ENCODE measurements around the gene ARFGAP2.

Gene ARFGAP2

GRCh38 chr11:47171061-47171838, 5.4 kb downstream of the ARFGAP2 start:
- no peak for DNase-seq (ENCODE audit: low read depth)

- no peak for DNase-seq (ENCODE audit: low read depth)
Observed at GRCh38 chr11:47166368-47166767, 10.3 kb downstream of the ARFGAP2 start.

- DNase-seq (ENCODE audit: low read depth): no peak
Observed at GRCh38 chr11:47165253-47165840, 11.3 kb downstream of the ARFGAP2 start.

GRCh38 chr11:47164321-47164720, 12.4 kb downstream of the ARFGAP2 start:
- DNase-seq (ENCODE audit: low read depth): no peak

- no peak for DNase-seq (ENCODE audit: low read depth)
Observed at GRCh38 chr11:47163898-47164297, 12.8 kb downstream of the ARFGAP2 start.

GRCh38 chr11:47163193-47163592, 13.5 kb downstream of the ARFGAP2 start:
- no peak for DNase-seq (ENCODE audit: low read depth)

- no peak for DNase-seq (ENCODE audit: low read depth)
Observed at GRCh38 chr11:47162426-47162825, 14.3 kb downstream of the ARFGAP2 start.

GRCh38 chr11:47161890-47162289, 14.8 kb downstream of the ARFGAP2 start:
- DNase-seq (ENCODE audit: low read depth): no peak

GRCh38 chr11:47161134-47161854, 15.4 kb downstream of the ARFGAP2 start:
- DNase-seq (ENCODE audit: low read depth): peak; percentile 67

- no peak for DNase-seq (ENCODE audit: low read depth)
Observed at GRCh38 chr11:47160753-47161133, 15.9 kb downstream of the ARFGAP2 start.

GRCh38 chr11:47158242-47158641, 18.4 kb downstream of the ARFGAP2 start:
- no peak for DNase-seq (ENCODE audit: low read depth)

- no peak for DNase-seq (ENCODE audit: low read depth)
Observed at GRCh38 chr11:47157805-47158204, 18.9 kb downstream of the ARFGAP2 start.

GRCh38 chr11:47156951-47157350, 19.7 kb downstream of the ARFGAP2 start:
- DNase-seq (ENCODE audit: low read depth): no peak

GRCh38 chr11:47156333-47156732, 20.3 kb downstream of the ARFGAP2 start:
- no peak for DNase-seq (ENCODE audit: low read depth)

GRCh38 chr11:47155879-47156278, 20.8 kb downstream of the ARFGAP2 start:
- no peak for DNase-seq (ENCODE audit: low read depth)

- no peak for DNase-seq (ENCODE audit: low read depth)
Observed at GRCh38 chr11:47154616-47155570, 21.8 kb downstream of the ARFGAP2 start.

GRCh38 chr11:47152953-47153950, 23.4 kb downstream of the ARFGAP2 start:
- peak; percentile 66 for DNase-seq (ENCODE audit: low read depth)

- no peak for DNase-seq (ENCODE audit: low read depth)
Observed at GRCh38 chr11:47152126-47152952, 24.3 kb downstream of the ARFGAP2 start.

GRCh38 chr11:47149782-47150181, 26.9 kb downstream of the ARFGAP2 start:
- no peak for DNase-seq (ENCODE audit: low read depth)

All from iris pigment epithelial cell (primary cell).